ENCODE measurements around the gene DRAM1.

DRAM1 gene

GRCh38 chr12:101906226-101906625 lies 28.8 kb downstream of the DRAM1 start:
- H3K36me3 ChIP-seq (ENCODE audit: control insufficient read depth in 2 of 2, insufficient read depth in 1 of 2, low read length in 2 of 2) = no peaks in the 10 kb centered on the region
- TF ChIP-seq KLF8 (tag by site-specific recombination; IDR thresholded peaks at IDR 0.05) = no peak
- TF ChIP-seq ZNF146 (tag by site-specific recombination; IDR thresholded peaks at IDR 0.05) = no peak
- TF ChIP-seq ZNF23 (tag by site-specific recombination; IDR thresholded peaks at IDR 0.05; ENCODE audit: borderline replicate concordance) = no peak
- TF ChIP-seq ZSCAN30 (tag by site-specific recombination; IDR thresholded peaks at IDR 0.05) = no peak
- no peak for TF ChIP-seq SP7 (tag by site-specific recombination; IDR thresholded peaks at IDR 0.05)
- TF ChIP-seq ZNF792 (tag by site-specific recombination; IDR thresholded peaks at IDR 0.05) = no peak
- no peak for TF ChIP-seq RBAK (tag by site-specific recombination; IDR thresholded peaks at IDR 0.05)
- TF ChIP-seq ZNF169 (tag by site-specific recombination; IDR thresholded peaks at IDR 0.05) = no peak
- TF ChIP-seq ZNF501 (tag by site-specific recombination; IDR thresholded peaks at IDR 0.05) = no peak
- no peak for TF ChIP-seq ZBTB8A (tag by site-specific recombination; IDR thresholded peaks at IDR 0.05)
- TF ChIP-seq ZNF660 (tag by site-specific recombination; IDR thresholded peaks at IDR 0.05) = no peak
- TF ChIP-seq HOXC10 (CRISPR knock-in tag; IDR thresholded peaks at IDR 0.05) = no peak
- TF ChIP-seq FEZF1 (tag by site-specific recombination; IDR thresholded peaks at IDR 0.05) = no peak
- peaks cover 4% of the 10 kb centered on the region; the same call in 1 of the 2 replicates for H3K4me1 ChIP-seq (ENCODE audit: control insufficient read depth, insufficient read depth, low read length)
- no peaks in the 10 kb centered on the region for H3K9me3 ChIP-seq (ENCODE audit: control insufficient read depth, insufficient read depth, low read depth, low read length)
- no peak overlapping the region for H3K4me3 ChIP-seq (ENCODE audit: low read depth, low read length)
- H3K27ac ChIP-seq (ENCODE audit: extremely low read depth, low read depth, low read length) = no peak overlapping the region
- POLR2A ChIA-PET = no interaction called here
- CTCF ChIA-PET = interaction anchor here (1.1 kb wide), 1 partner anchor 11 kb away, joined by 4 read pairs; no protein-coding TSS in a partner anchor

- peaks cover 4% of the 10 kb centered on the region; the same call in 1 of the 2 replicates for H3K4me1 ChIP-seq (ENCODE audit: control insufficient read depth, insufficient read depth, low read length)
- CTCF ChIA-PET = interaction anchor here (0.6 kb wide), 1 partner anchor 346 kb away, joined by 3 read pairs; no protein-coding TSS in a partner anchor
- no peak overlapping the region for H3K27ac ChIP-seq (ENCODE audit: extremely low read depth, low read depth, low read length)
- POLR2A ChIA-PET = no interaction called here
- H3K9me3 ChIP-seq (ENCODE audit: control insufficient read depth, insufficient read depth, low read depth, low read length) = no peaks in the 10 kb centered on the region
- H3K4me3 ChIP-seq (ENCODE audit: low read depth, low read length) = no peak overlapping the region
- H3K36me3 ChIP-seq (ENCODE audit: control insufficient read depth in 2 of 2, insufficient read depth in 1 of 2, low read length in 2 of 2) = no peaks in the 10 kb centered on the region
- TF ChIP-seq ZNF37A (tag by site-specific recombination; IDR thresholded peaks at IDR 0.05) = no peak
Observed at GRCh38 chr12:101908395-101908794, 31.0 kb downstream of the DRAM1 start.

- Histone ChIP-seq H3K9me3 (ENCODE audit: control insufficient read depth, insufficient read depth, low read depth, low read length) (no peaks in the 10 kb centered on the region), H3K27ac (ENCODE audit: extremely low read depth, low read depth, low read length) (no peak overlapping the region), H3K36me3 (ENCODE audit: control insufficient read depth in 2 of 2, insufficient read depth in 1 of 2, low read length in 2 of 2) (no peaks in the 10 kb centered on the region), H3K4me1 (ENCODE audit: control insufficient read depth, insufficient read depth, low read length) (peaks cover 4% of the 10 kb centered on the region; the same call in 1 of the 2 replicates), H3K4me3 (ENCODE audit: low read depth, low read length) (no peak overlapping the region)
- CTCF ChIA-PET = interaction anchor here (0.5 to 0.6 kb wide), 3 partner anchors 9 to 644 kb away, joined by 3 to 4 read pairs (median 4); partner anchors contain the start of gene GNPTAB
- POLR2A ChIA-PET = no interaction called here
- TF ChIP-seq ZBTB10 (tag by site-specific recombination; IDR thresholded peaks at IDR 0.05) (no peak), REST (tag by site-specific recombination; IDR thresholded peaks at IDR 0.05) (no peak), ZNF558 (tag by site-specific recombination; IDR thresholded peaks at IDR 0.05) (no peak), ZNF280C (tag by site-specific recombination; IDR thresholded peaks at IDR 0.05) (no peak), ZNF677 (tag by site-specific recombination; IDR thresholded peaks at IDR 0.05) (no peak), ZNF580 (tag by site-specific recombination; IDR thresholded peaks at IDR 0.05) (no peak), KLF17 (tag by site-specific recombination; IDR thresholded peaks at IDR 0.05) (no peak), ZSCAN23 (tag by site-specific recombination; IDR thresholded peaks at IDR 0.05) (no peak), ZNF76 (tag by site-specific recombination; IDR thresholded peaks at IDR 0.05; ENCODE audit: borderline replicate concordance, low read depth) (no peak), MEIS1 (CRISPR knock-in tag; IDR thresholded peaks at IDR 0.05; ENCODE audit: borderline replicate concordance) (no peak)
Observed at GRCh38 chr12:101909646-101910045, 32.3 kb downstream of the DRAM1 start.

Data from HEK293 (cell line).